Cerebellar nuclear complex (tissue), 1 donor: ENCODE results near the gene KIRREL3.

ENCODE experiments used
- DNase-seq, 2 experiments: peaks; one replicate each; lab custom pipeline; 2025; lab: John Stamatoyannopoulos, UW

The KIRREL3 gene

GRCh38 chr11:126573325-126573978 is 427.1 kb downstream of the KIRREL3 start:
- DNase-seq: no peak

GRCh38 chr11:126570489-126570888 is 430.1 kb downstream of the KIRREL3 start:
- no peak for DNase-seq

- no peak for DNase-seq
Observed at GRCh38 chr11:126567419-126567818, 433.2 kb downstream of the KIRREL3 start.

GRCh38 chr11:126564566-126564965 is 436.0 kb downstream of the KIRREL3 start:
- no peak for DNase-seq

- DNase-seq: no peak
Observed at GRCh38 chr11:126561327-126561893, 439.2 kb downstream of the KIRREL3 start.

GRCh38 chr11:126560221-126560620 is 440.3 kb downstream of the KIRREL3 start:
- DNase-seq: no peak

GRCh38 chr11:126548581-126549550 is 451.7 kb downstream of the KIRREL3 start:
- no peak for DNase-seq

GRCh38 chr11:126547691-126548090 is 452.9 kb downstream of the KIRREL3 start:
- no peak for DNase-seq

GRCh38 chr11:126547161-126547560 is 453.4 kb downstream of the KIRREL3 start:
- DNase-seq: no peak

- DNase-seq: no peak
Observed at GRCh38 chr11:126546694-126547093, 453.9 kb downstream of the KIRREL3 start.

- no peak for DNase-seq
Observed at GRCh38 chr11:126546191-126546590, 454.4 kb downstream of the KIRREL3 start.

GRCh38 chr11:126545057-126545555 is 455.5 kb downstream of the KIRREL3 start:
- no peak for DNase-seq

- no peak for DNase-seq
Observed at GRCh38 chr11:126544108-126545056, 456.2 kb downstream of the KIRREL3 start.

GRCh38 chr11:126543691-126544090 is 456.9 kb downstream of the KIRREL3 start:
- DNase-seq: no peak

GRCh38 chr11:126542334-126543015 is 458.1 kb downstream of the KIRREL3 start:
- DNase-seq: no peak

GRCh38 chr11:126538071-126538470 is 462.5 kb downstream of the KIRREL3 start:
- DNase-seq: no peak

- DNase-seq: no peak
Observed at GRCh38 chr11:126537492-126537891, 463.1 kb downstream of the KIRREL3 start.

- no peak for DNase-seq
Observed at GRCh38 chr11:126534141-126534805, 466.3 kb downstream of the KIRREL3 start.

- no peak for DNase-seq
Observed at GRCh38 chr11:126533560-126533959, 467.0 kb downstream of the KIRREL3 start.

GRCh38 chr11:126530416-126530815 is 470.2 kb downstream of the KIRREL3 start:
- no peak for DNase-seq
